Measurements from ENCODE around the gene RCC2. TPM values are rescaled to one million over a fixed set of nuclear protein-coding genes. Genes with fewer than 3 reads are reported as not detected.
A peak's percentile ranks its signal among the peaks of the same experiment; 100 is the strongest.

RCC2 gene
- total RNA-seq, 3 donors from 2014 or later, result 21.1 to 39.0 (median 33.2) TPM

DNA sequence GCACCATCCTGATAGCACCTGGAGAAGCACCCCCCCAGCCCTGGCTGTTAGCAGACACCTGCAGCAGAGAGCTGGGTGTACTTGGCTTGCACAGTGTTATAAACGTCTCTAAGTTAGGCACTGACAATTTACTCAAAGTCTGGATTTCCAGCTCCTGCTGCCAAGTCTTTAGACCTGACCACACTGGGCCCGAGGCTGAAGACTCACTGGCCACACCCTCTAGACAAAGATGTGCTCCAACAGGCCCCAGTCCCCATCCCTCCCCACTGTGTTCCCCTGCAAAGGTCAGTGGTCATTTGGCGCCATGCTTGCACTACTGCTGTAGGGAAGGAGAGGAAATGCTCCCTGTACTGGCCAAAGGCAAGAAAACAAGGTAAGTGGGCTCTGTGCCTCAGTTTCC lies 36.4 kb downstream of the RCC2 start:
- Histone ChIP-seq H3K9me3 (no peaks in the 10 kb centered on the region), H3K4me1 (peaks cover 0 to 6% of the 10 kb centered on the region in 2 donors), H3K36me3 (no peaks in the 10 kb centered on the region), H3K27me3 (no peaks in the 10 kb centered on the region), H3K4me3 (no peak overlapping the region), H3K27ac (no peak overlapping the region)
- DNase-seq (ENCODE audit: low spot score in 2 of 2), result peak; percentile 41 to 75
- intact Hi-C loops (cut with DNase I; ENCODE audit: low total_unique reads), result no loop called here
- TF ChIP-seq POLR2A (IDR thresholded peaks at IDR 0.05), result no peak
- no peak for TF ChIP-seq POLR2AphosphoS5 (IDR thresholded peaks at IDR 0.05)
- no peak for TF ChIP-seq CTCF (IDR thresholded peaks at IDR 0.05)

GRCh38 chr1:17401841-17402240 lies 37.6 kb downstream of the RCC2 start:
- no peak overlapping the region for H3K4me3 ChIP-seq
- DNase-seq (ENCODE audit: low spot score in 2 of 2), result no peak
- no peak for TF ChIP-seq POLR2A (IDR thresholded peaks at IDR 0.05)
- TF ChIP-seq CTCF (IDR thresholded peaks at IDR 0.05), result no peak
- TF ChIP-seq POLR2AphosphoS5 (IDR thresholded peaks at IDR 0.05), result no peak
- H3K27ac ChIP-seq, result no peak overlapping the region
- no peaks in the 10 kb centered on the region for H3K9me3 ChIP-seq
- H3K36me3 ChIP-seq, result no peaks in the 10 kb centered on the region
- no peaks in the 10 kb centered on the region for H3K27me3 ChIP-seq
- peaks cover 0 to 6% of the 10 kb centered on the region in 2 donors for H3K4me1 ChIP-seq
- intact Hi-C loops (cut with DNase I; ENCODE audit: low total_unique reads), result no loop called here

- intact Hi-C loops (cut with DNase I; ENCODE audit: low total_unique reads), result no loop called here
- H3K9me3 ChIP-seq, result no peaks in the 10 kb centered on the region
- no peaks in the 10 kb centered on the region for H3K27me3 ChIP-seq
- no peak for DNase-seq (ENCODE audit: low spot score in 2 of 2)
- H3K36me3 ChIP-seq, result no peaks in the 10 kb centered on the region
- no peak overlapping the region for H3K4me3 ChIP-seq
- TF ChIP-seq POLR2AphosphoS5 (IDR thresholded peaks at IDR 0.05), result no peak
- TF ChIP-seq POLR2A (IDR thresholded peaks at IDR 0.05), result no peak
- no peak for TF ChIP-seq CTCF (IDR thresholded peaks at IDR 0.05)
- peaks cover 0 to 6% of the 10 kb centered on the region in 2 donors for H3K4me1 ChIP-seq
- no peak overlapping the region for H3K27ac ChIP-seq
Measured at GRCh38 chr1:17400725-17401341, 38.6 kb downstream of the RCC2 start.

DNA sequence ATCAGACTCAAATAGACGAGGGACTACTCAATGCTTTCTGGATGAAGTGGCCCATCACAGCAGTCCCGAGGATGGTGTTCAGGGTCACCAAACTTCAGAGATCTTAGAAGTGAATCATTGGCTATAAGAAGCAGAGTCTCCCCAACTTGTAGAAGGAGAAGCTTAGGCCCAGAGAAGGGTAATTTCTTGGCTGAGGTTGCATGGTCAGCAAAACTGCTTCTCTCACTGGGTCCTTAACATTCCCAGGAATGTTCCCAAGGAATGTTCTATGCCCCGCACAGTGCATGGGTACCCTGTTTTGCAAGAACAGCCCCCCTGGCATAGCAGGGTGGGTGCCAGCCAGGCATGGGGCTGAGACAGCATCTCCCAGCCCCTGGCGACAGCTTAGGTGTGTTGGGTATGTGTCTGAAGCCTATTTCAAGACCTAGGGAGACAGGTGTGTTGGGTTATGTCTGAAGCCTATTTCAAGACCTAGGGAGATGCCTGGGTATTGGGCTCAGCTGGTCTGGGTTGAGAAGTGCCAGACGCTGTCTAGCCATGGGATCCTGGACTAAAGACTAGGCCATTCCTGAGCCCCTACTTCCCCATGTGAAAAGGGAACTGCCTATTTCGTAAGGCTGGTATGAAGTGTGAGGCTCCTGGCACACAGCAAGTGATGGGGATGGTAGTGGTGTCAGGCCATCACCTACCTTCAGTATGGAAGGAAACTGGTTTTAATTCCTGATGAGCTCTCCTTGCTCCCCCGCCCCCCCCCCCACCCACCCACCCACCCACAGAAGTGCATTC lies 41.4 kb downstream of the RCC2 start:
- no peak for DNase-seq (ENCODE audit: low spot score in 2 of 2)
- H3K27ac ChIP-seq, result no peak overlapping the region
- peaks cover 0 to 4% of the 10 kb centered on the region in 2 donors for H3K4me1 ChIP-seq
- H3K36me3 ChIP-seq, result no peaks in the 10 kb centered on the region
- no peaks in the 10 kb centered on the region for H3K27me3 ChIP-seq
- no peak for TF ChIP-seq POLR2AphosphoS5 (IDR thresholded peaks at IDR 0.05)
- no peak for TF ChIP-seq CTCF (IDR thresholded peaks at IDR 0.05)
- no peak for TF ChIP-seq POLR2A (IDR thresholded peaks at IDR 0.05)
- H3K9me3 ChIP-seq, result no peaks in the 10 kb centered on the region
- intact Hi-C loops (cut with DNase I; ENCODE audit: low total_unique reads), result no loop called here
- no peak overlapping the region for H3K4me3 ChIP-seq

DNA sequence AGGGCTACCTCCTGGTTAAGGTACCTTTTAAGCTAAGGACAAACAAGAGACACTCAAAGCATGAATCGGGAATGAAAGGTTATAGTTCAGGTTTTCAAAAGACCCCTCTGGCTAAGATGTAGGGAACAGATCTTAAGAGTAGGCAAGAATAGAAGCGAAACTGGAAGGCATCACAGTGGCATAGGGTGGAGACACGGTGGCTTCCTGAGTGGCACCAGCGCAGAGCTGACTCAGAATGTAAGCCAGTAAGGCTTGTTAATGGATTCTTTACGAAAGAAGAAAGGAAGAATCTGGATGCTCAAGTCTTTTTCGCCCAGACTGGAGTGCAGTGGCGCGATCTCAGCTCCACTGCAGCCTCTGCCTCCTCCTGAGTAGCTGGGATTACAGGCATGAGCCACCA lies 46.2 kb downstream of the RCC2 start:
- H3K4me1 ChIP-seq, result no peaks in the 10 kb centered on the region
- no peak for DNase-seq (ENCODE audit: low spot score in 2 of 2)
- H3K36me3 ChIP-seq, result no peaks in the 10 kb centered on the region
- no peak overlapping the region for H3K27ac ChIP-seq
- no peaks in the 10 kb centered on the region for H3K9me3 ChIP-seq
- no peaks in the 10 kb centered on the region for H3K27me3 ChIP-seq
- no peak overlapping the region for H3K4me3 ChIP-seq
- intact Hi-C loops (cut with DNase I; ENCODE audit: low total_unique reads), result no loop called here
- TF ChIP-seq CTCF (IDR thresholded peaks at IDR 0.05), result no peak
- no peak for TF ChIP-seq POLR2AphosphoS5 (IDR thresholded peaks at IDR 0.05)
- no peak for TF ChIP-seq POLR2A (IDR thresholded peaks at IDR 0.05)
